HAP-1 (cell line): ENCODE measurements around the gene GRB7.
"Not testable (repeated sequence)": the region's sequence is repeated elsewhere in the genome, so short reads cannot be mapped to it uniquely, and the experiment has no call there.

ENCODE experiments used
- DNase-seq, 2 experiments: peaks; one replicate each; pipeline ENCODE4 v3.0.0-alpha.2; 2016 to 2020; ENCODE audit warnings: low spot score in 2 of 2
- H3K27me3 ChIP-seq: fragments of 250-450 bp; sonication (Bioruptor Pico); 2 replicates; pipeline ENCODE4 v1.5.1; 2020; ENCODE audit warnings: low read depth, mild to moderate bottlenecking, moderate library complexity
- H3K36me3 ChIP-seq: fragments of 250-450 bp; sonication (Bioruptor Pico); replicated peaks from 2 replicates; pipeline ENCODE4 v1.5.1; 2020; ENCODE audit warnings: mild to moderate bottlenecking
- H3K4me1 ChIP-seq: fragments of 250-450 bp; sonication (Bioruptor Pico); 2 replicates; pipeline ENCODE4 v1.5.1; 2020; ENCODE audit warnings: mild to moderate bottlenecking
- H3K4me3 ChIP-seq: fragments of 250-450 bp; sonication (Bioruptor Pico); 2 replicates; pipeline ENCODE4 v1.5.1; 2020; ENCODE audit warnings: mild to moderate bottlenecking, moderate library complexity
- H3K9me3 ChIP-seq: fragments of 250-450 bp; sonication (Bioruptor Pico); 2 replicates; pipeline ENCODE4 v1.5.1; 2020; ENCODE audit warnings: mild to moderate bottlenecking, moderate library complexity
- in situ Hi-C: fragments of 300-500 bp; cut with MboI; formaldehyde crosslinking; loops from 3 replicates; pipeline ENCODE4 v1.14.3; 2020; ENCODE audit warnings: low sequenced_read_pairs, inconsistent platforms, mixed read lengths

The GRB7 gene

DNA sequence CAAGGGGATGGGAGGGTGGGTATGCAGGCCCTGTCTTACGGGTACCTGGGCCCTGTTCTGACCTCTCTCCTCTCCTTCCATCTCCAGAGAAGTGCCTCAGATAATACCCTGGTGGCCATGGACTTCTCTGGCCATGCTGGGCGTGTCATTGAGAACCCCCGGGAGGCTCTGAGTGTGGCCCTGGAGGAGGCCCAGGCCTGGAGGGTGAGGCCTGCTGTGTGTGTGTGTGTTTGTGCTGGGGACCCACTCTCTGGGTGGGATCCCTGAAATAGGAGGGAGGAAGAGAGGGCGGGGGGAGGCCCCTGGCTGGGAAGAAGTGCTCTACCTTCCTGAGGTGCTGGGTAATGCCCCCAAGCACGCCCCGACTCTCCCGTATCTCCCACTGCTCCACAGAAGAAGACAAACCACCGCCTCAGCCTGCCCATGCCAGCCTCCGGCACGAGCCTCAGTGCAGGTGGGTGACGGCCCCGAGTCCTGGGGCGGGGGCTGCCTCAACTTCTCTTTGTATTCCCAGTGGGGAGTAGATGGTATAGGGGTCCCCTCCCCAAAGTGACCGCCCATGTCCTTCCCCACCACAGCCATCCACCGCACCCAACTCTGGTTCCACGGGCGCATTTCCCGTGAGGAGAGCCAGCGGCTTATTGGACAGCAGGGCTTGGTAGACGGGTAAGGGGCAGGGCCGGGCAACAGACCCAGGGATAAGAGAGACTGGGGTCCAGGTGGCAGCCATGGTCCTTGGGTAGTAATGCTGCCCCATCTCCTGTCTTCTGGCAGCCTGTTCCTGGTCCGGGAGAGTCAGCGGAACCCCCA, 7.8 kb downstream of the GRB7 start:
- Histone ChIP-seq H3K4me3 (no peak overlapping the region), H3K27me3 (no peaks in the 10 kb centered on the region), H3K4me1 (no peaks in the 10 kb centered on the region), H3K36me3 (no peaks in the 10 kb centered on the region), H3K9me3 (no peaks in the 10 kb centered on the region)
- in situ Hi-C loops = no loop called here
- DNase-seq = no peak

DNA sequence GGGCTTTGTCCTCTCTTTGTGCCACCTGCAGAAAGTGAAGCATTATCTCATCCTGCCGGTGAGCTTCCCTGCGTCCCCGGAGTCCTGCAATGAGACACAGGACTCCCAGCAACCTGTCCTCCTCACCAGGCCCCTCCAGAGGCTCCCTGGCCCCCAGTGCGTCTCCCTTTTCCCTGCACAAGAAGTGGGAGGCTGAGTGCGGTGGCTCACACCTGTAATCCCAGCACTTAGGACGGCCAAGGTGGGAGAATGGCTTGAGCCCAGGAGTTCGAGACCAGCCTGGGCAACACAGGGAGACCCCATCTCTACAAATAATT, 8.4 kb downstream of the GRB7 start:
- no peaks in the 10 kb centered on the region for H3K27me3 ChIP-seq
- no peak for DNase-seq
- in situ Hi-C loops = no loop called here
- H3K9me3 ChIP-seq = no peaks in the 10 kb centered on the region
- no peaks in the 10 kb centered on the region for H3K36me3 ChIP-seq
- H3K4me1 ChIP-seq = no peaks in the 10 kb centered on the region
- no peak overlapping the region for H3K4me3 ChIP-seq

DNA sequence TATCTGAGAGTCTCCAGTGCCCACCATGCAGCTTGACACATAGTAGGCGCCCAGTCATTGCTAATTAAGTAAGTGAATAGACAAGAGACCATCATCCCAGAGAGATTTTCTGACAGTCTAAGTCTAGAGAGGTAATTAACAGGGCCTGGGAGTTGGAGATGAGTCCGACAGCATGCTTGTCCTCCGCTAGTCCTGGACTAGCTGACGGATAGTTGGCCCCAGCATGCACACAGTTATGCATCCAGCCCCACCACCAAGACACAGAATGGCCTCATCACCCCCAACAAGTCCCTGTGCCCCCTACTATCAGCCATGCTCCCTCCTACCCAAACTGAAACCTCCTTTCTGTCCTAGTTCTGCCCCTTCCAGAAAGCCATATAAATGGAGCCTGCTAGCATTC, 10.0 kb downstream of the GRB7 start:
- Histone ChIP-seq H3K9me3 (no peaks in the 10 kb centered on the region), H3K27me3 (no peaks in the 10 kb centered on the region), H3K4me1 (no peaks in the 10 kb centered on the region), H3K36me3 (no peaks in the 10 kb centered on the region), H3K4me3 (no peak overlapping the region)
- no peak for DNase-seq
- in situ Hi-C loops = no loop called here

DNA sequence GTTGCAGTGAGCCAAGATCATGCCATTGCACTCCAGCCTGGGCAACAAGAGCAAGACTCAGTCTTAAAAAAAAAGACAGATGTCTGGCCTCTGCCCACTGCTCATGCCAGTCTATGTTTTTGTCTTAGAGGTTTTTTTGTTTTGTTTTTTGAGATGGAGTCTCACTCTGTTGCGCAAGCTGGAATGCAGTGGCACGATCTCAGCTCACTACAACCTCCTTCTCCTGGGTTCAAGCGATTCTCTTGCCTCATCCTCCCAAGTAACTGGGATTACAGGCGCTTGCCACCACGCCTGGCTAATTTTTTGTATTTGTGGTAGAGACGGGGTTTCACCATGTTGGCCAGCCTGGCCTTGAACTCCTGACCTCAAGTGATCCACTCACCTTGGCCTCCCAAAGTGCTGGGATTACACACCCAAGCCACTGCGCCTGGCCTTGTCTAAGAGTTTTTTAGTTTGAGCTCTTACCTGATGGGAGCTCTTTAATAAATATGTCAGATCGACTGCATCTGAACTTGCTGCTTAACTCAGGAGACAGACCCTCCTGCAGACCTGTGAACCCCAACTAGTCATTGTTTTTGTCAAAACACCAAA, 10.8 kb downstream of the GRB7 start:
- DNase-seq, in situ Hi-C loops, H3K9me3 ChIP-seq, H3K27me3 ChIP-seq, H3K4me1 ChIP-seq, H3K36me3 ChIP-seq, H3K4me3 ChIP-seq: not testable (repeated sequence)

DNA sequence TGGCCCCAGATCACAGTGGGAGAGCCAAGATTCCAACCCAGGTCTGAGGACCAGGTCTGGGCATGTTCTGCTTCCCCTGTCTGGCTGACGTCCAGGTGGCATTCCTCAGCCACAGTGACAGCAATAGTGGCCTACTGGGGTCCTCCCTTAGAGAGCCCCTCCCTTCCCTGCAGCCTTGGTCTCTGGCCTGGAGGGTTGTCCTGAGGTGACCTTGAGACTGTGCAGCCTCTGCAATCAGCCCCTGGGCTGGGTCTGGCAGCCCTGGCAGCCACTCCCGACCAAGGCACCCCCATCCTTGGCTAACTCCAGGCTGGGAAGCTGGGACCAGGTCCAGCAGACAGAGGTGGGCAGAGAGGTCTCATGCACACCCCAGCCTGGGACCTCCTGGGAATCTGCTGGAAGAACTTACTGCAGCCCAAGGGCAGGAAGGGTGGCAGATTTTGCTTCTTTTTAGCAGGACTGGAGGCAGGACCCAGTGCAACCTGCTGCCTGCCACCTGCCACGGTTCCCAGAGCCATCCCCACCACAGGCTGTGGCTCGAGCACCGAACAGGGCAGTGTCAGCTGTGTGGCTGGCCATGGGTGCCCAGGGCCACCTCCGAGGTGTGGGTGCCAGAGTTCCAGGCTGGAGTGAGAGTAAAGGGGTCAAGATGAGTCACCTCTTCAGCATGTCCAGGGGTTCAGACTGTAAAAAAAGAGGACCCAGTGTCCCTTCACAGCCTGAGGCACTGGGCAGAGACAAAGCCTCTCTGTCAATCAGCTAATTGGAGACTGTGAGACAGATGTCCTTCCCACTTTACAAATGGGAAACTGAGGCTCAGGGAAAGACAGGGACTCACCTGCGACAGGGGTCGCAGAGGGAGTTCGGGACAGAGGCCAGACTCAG, 12.6 kb downstream of the GRB7 start:
- in situ Hi-C loops = no loop called here

DNA sequence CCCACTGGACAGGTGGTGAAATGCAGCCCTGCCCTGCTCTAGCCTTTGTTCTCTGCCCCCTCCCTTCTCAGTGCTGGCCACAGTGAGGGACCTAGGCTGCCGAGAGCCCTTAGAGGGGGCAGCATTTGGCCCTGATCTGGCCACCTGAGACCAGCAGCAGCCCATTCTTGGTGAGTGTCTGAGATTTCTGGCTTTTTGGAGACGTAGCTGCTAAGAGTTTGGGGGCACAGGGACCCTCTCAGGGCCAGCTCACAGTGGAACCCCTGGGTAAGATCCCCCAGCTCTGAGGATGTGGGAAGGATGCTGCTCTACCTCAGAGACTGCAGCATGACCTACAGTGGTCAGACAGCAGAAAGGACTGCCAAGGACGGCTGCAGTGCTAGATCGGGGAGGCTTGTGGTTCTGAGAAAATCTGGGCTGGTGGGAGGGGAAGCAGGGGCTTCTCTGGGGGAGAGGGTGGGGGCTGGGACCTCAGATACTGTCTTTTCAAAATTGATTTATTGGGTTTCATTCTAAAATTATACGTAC, 13.3 kb downstream of the GRB7 start:
- Histone ChIP-seq H3K9me3 (no peaks in the 10 kb centered on the region), H3K4me1 (peaks cover 5% of the 10 kb centered on the region), H3K4me3 (no peak overlapping the region), H3K36me3 (no peaks in the 10 kb centered on the region), H3K27me3 (no peaks in the 10 kb centered on the region)
- in situ Hi-C loops = no loop called here
- DNase-seq = no peak

More for the DNA sequence above, 12.6 kb downstream of the GRB7 start:
- no peaks in the 10 kb centered on the region for H3K36me3 ChIP-seq
- peak in 1 of 2 experiments; percentile 43 for DNase-seq
- no peaks in the 10 kb centered on the region for H3K9me3 ChIP-seq
- H3K4me1 ChIP-seq = peaks cover 5% of the 10 kb centered on the region
- no peaks in the 10 kb centered on the region for H3K27me3 ChIP-seq
- H3K4me3 ChIP-seq = no peak overlapping the region

DNA sequence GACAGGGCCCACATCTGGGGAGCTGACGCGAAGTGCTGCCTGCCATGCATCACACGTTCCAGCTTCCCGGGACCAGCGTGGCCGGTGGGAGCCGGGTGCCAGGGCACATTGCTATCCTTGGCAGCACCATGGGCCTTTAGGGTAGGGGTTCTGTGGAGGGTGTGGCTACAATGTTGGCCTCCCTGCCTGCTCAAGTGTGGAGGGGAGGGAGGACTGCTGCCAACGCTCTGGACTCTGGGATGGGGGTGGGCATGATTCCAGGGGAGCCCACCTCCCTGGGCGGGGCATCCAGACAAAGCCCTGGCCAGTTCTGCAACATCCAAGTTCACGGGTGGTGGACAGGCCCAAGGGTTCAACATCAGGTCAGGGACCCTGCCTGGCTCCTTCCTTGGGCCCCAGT, 13.9 kb downstream of the GRB7 start:
- no peaks in the 10 kb centered on the region for H3K27me3 ChIP-seq
- no peaks in the 10 kb centered on the region for H3K36me3 ChIP-seq
- H3K4me3 ChIP-seq = no peak overlapping the region
- H3K4me1 ChIP-seq = peaks cover 5% of the 10 kb centered on the region
- no peak for DNase-seq
- in situ Hi-C loops = no loop called here
- H3K9me3 ChIP-seq = no peaks in the 10 kb centered on the region

DNA sequence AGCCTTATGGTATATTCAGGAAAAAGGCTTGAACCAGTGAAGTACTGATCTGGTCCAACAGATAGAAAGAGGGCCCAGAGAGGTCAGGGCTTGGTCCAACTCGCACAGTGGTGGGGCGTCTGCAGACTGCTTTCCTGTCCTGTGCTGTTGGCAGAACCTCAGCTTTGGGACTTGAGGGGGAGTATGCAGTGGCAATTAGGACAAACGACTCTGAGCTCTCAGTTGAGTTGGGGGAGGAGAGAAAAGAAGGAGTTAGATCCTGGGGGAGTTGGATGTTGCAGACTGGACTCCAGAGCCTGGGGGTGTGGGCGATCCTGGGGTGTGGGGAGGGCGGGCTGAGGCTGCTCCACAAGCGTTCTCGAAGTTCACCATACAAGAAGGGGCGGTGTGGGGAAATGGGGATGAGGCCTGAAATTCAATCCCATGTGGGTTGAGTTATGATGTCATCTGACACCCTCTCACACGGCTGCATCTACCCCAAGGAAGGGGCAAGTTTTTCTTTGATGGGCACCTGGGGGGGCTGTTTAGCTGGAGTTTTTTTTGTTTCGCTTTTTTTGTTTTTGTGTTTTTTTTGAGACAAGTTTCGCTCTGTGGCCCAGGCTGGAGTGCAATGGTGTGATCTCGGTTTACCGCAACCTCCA, 14.6 kb downstream of the GRB7 start:
- Histone ChIP-seq H3K9me3 (no peaks in the 10 kb centered on the region), H3K36me3 (no peaks in the 10 kb centered on the region), H3K4me1 (peaks cover 5% of the 10 kb centered on the region), H3K27me3 (no peaks in the 10 kb centered on the region), H3K4me3 (no peak overlapping the region)
- in situ Hi-C loops = no loop called here
- DNase-seq = no peak

DNA sequence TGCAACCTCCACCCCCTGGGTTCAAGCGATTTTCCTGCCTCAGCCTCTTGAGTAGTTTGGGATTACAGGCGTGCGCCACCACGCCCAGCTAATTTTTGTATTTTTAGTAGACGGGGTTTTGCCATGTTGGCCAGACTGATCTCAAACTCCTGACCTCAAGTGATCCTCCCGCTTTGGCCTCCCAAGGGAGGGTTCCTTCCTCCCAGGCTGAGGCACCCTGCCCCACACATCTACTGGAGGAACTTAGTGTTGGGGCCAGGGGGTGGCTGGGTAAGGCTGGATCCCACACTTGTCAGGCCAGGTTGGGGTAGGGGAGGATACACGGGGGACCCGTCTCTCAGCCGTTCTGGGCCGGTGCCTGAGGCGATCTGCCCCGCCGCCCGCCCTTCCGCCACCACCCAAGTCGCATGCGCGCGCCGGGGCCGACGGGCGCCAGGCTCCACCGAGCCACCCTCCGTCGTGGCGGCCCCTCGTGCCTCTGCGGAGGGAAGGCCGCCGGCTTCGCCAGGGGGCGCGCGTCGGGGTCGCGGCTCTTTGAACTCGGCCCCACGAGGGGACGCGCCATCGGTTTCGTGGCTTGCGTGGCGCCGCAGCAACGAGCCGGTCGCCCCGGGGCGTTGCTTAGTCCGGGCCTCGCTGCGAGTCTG, 15.9 kb downstream of the GRB7 start:
- Histone ChIP-seq H3K36me3 (no peaks in the 10 kb centered on the region), H3K4me1 (peaks cover 5% of the 10 kb centered on the region), H3K9me3 (no peaks in the 10 kb centered on the region), H3K4me3 (peak overlapping the region; percentile 40), H3K27me3 (no peaks in the 10 kb centered on the region)
- no peak for DNase-seq
- in situ Hi-C loops = no loop called here

DNA sequence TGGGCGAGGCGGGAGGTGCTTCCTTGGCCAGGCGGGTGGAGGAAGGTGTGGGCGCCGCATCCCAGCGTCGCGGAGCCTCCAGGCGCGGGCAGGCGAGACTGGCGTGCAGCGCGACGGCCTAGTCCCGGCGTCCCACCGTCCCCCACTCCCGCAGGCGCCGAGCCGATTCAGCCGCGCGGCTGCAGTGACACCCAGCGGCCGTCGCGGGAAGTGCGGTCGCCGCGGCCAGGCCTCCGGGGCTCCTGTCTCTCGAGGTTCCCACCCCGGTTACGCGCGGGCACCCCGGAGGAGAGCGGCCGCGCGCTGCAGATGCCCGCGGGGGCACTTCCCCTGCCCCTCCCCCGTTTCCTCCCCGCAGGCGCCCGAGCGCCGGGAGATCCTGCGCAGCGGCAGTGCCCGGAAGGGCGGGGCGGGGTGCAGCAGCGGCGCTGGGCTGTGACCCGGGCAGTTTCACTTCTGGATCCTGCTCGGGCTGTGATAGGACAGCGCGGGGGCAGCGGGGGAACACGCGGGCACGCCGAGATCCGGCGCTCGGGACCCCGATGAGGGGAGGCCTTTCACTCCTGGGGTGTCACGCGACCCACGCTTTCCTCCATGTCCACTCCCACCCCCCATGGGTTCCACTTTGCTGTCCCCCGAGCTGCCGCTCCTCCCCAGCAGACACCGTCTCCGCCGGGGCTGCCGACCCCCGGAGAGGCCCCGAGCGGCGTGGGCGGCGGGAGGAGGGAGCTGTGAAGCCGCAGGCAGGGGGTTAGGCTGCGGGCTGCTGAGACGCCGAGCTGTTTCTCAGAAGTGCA, 16.6 kb downstream of the GRB7 start:
- Histone ChIP-seq H3K9me3 (no peaks in the 10 kb centered on the region), H3K4me3 (peak overlapping the region; percentile 40), H3K4me1 (peaks cover 5% of the 10 kb centered on the region), H3K36me3 (no peaks in the 10 kb centered on the region), H3K27me3 (no peaks in the 10 kb centered on the region)
- DNase-seq = peak; percentile 69 to 87
- in situ Hi-C loops = no loop called here

DNA sequence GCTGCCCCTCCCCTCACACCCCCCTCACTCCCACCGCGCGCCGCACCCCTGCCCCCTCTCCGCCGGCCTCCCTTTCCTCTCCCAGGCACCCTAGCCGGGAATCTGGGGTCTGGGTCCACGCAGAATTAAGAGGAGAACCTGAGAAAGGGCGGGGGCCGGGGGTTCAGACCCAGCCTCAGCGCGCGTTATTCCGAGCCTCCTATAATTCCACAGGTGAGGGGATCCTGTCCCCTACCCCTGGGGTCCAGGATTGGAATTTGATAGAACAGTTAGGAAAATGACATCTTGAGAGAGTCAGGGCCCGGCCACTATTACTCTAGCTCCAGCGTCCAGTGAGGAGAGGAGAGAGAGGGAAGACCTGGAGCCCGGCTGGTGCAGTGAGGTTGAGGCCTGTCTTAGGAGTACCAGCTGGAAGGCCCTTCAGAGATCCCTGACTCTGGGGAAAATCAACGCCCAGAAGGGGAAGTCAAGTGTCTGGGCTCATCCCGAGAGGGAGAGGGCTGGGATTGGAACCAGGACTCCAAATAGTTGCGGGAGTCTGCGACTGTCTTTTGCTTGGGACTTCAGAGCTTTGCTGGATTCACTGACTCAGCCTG, 17.3 kb downstream of the GRB7 start:
- H3K27me3 ChIP-seq = no peaks in the 10 kb centered on the region
- in situ Hi-C loops = no loop called here
- peaks cover 5% of the 10 kb centered on the region for H3K4me1 ChIP-seq
- DNase-seq = no peak
- H3K9me3 ChIP-seq = no peaks in the 10 kb centered on the region
- H3K4me3 ChIP-seq = peak overlapping the region; percentile 40
- H3K36me3 ChIP-seq = no peaks in the 10 kb centered on the region

DNA sequence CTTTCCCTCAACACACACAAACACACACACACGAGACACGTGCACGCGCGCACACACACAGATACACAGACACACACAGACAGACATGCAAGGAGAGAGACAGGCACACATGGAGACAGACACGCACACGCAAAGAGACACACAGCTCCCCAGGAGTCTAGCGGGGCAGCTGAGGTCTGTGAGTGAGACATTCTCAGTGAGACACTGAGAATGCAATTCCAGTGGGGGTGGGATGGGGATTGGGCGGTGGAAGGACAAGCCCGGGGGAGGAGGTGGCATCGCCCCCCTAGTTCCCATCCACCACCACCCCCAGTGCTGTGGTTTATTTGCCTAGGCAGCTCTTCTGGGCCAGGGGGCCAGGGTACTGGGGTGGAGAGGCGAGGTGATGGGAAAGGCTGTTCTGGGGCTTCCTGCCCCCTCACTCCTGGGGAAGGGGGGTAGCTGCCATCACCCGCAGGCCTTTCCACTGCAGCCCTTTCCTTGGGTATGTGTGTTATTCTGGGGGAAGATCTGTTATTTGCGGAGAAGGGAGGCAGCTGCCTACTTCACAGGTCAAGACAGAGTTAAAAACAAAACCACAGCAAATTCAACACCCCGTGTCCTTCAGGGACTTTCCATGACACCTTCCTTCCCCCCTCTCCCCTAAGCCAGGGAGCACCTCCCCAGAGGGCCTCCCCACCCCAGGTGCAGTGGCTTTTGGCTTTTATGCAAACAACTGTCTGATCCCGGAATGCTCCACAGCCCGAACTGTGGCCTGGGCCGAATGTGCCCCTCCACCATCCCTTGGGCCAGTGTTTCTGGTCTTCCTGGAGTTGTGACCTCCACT, 18.0 kb downstream of the GRB7 start:
- DNase-seq = no peak
- in situ Hi-C loops = no loop called here
- Histone ChIP-seq H3K4me3 (no peak overlapping the region), H3K9me3 (no peaks in the 10 kb centered on the region), H3K36me3 (no peaks in the 10 kb centered on the region), H3K4me1 (peaks cover 5% of the 10 kb centered on the region), H3K27me3 (no peaks in the 10 kb centered on the region)
